VCaP (cell line): ENCODE data around the gene CES1.
"Not testable (repeated sequence)": the region's sequence is repeated elsewhere in the genome, so short reads cannot be mapped to it uniquely, and the experiment has no call there.

ENCODE experiments used
- H3K27ac ChIP-seq: fragments of 450-650 bp; 2 replicates; pipeline ENCODE4 v1.5.1; 2017
- CTCF ChIP-seq: fragments of 450-650 bp; conservative IDR thresholded peaks from 2 replicates; pipeline ENCODE4 v1.5.1; 2017; ENCODE audit warnings: mild to moderate bottlenecking, moderate library complexity

Gene CES1

GRCh38 chr16:55828680-55829079 is 4.2 kb downstream of the CES1 start:
- TF ChIP-seq CTCF, result no peak
- H3K27ac ChIP-seq, result no peak overlapping the region

- no peak for TF ChIP-seq CTCF
- no peak overlapping the region for H3K27ac ChIP-seq
Observed at GRCh38 chr16:55825115-55825728, 7.7 kb downstream of the CES1 start.

- no peak for TF ChIP-seq CTCF
- H3K27ac ChIP-seq, result no peak overlapping the region
Observed at GRCh38 chr16:55824473-55825000, 8.4 kb downstream of the CES1 start.

GRCh38 chr16:55822280-55822810 is 10.6 kb downstream of the CES1 start:
- no peak for TF ChIP-seq CTCF
- no peak overlapping the region for H3K27ac ChIP-seq

- H3K27ac ChIP-seq, result no peak overlapping the region
- TF ChIP-seq CTCF, result no peak
Observed at GRCh38 chr16:55821210-55821609, 11.7 kb downstream of the CES1 start.

GRCh38 chr16:55820615-55821014 is 12.3 kb downstream of the CES1 start:
- H3K27ac ChIP-seq, result no peak overlapping the region
- no peak for TF ChIP-seq CTCF

GRCh38 chr16:55817236-55817912 is 15.5 kb downstream of the CES1 start:
- TF ChIP-seq CTCF, result no peak
- no peak overlapping the region for H3K27ac ChIP-seq

GRCh38 chr16:55816222-55816621 is 16.7 kb downstream of the CES1 start:
- not testable (repeated sequence) for H3K27ac ChIP-seq
